ENCODE data around the gene MIR17HG. TPM values are rescaled to one million over a fixed set of nuclear protein-coding genes. Genes with fewer than 3 reads are reported as not detected.
A peak's percentile ranks its signal among the peaks of the same experiment; 100 is the strongest.

Gene MIR17HG
- total RNA-seq: 40.6 and 40.9 TPM in 2 replicates
- long read RNA-seq: 0 reads

GRCh38 chr13:91347202-91347995, at the start of gene MIR17HG:
TSS of gene MIR17HG (plus strand) at chr13:91347687.
- no peak for TF ChIP-seq CTCF (conservative IDR thresholded peaks at IDR 0.05)
- Mint-ChIP-seq H3K27ac (ENCODE audit: unreplicated experiment) (peak within 1 kb of the TSS; percentile 79), H3K27me3 (ENCODE audit: low read depth) (peaks cover 57% of the 10 kb centered on the region), H3K4me1 (peaks cover 40% of the 10 kb centered on the region), H3K9me3 (no peaks in the 10 kb centered on the region), H3K36me3 (ENCODE audit: low read depth) (peaks cover 30% of the 10 kb centered on the region), H3K4me3 (peak within 1 kb of the TSS; percentile 97)
- peak; percentile 78 for DNase-seq (ENCODE audit: low read depth, low spot score)

GRCh38 chr13:91298060-91298459, 49.4 kb upstream of the MIR17HG start:
- no peaks in the 10 kb centered on the region for H3K27me3 Mint-ChIP-seq (ENCODE audit: low read depth)
- no peak overlapping the region for H3K27ac Mint-ChIP-seq (ENCODE audit: unreplicated experiment)
- no peaks in the 10 kb centered on the region for H3K36me3 Mint-ChIP-seq (ENCODE audit: low read depth)
- H3K4me3 Mint-ChIP-seq: no peak overlapping the region
- no peaks in the 10 kb centered on the region for H3K4me1 Mint-ChIP-seq
- no peak for TF ChIP-seq CTCF (conservative IDR thresholded peaks at IDR 0.05)
- H3K9me3 Mint-ChIP-seq: no peaks in the 10 kb centered on the region
- no peak for DNase-seq (ENCODE audit: low read depth, low spot score)

GRCh38 chr13:91302111-91302510, 45.4 kb upstream of the MIR17HG start:
- peaks cover 15% of the 10 kb centered on the region for H3K4me1 Mint-ChIP-seq
- DNase-seq (ENCODE audit: low read depth, low spot score): no peak
- no peak overlapping the region for H3K27ac Mint-ChIP-seq (ENCODE audit: unreplicated experiment)
- H3K9me3 Mint-ChIP-seq: no peaks in the 10 kb centered on the region
- TF ChIP-seq CTCF (conservative IDR thresholded peaks at IDR 0.05): no peak
- H3K27me3 Mint-ChIP-seq (ENCODE audit: low read depth): no peaks in the 10 kb centered on the region
- H3K36me3 Mint-ChIP-seq (ENCODE audit: low read depth): peaks cover 6% of the 10 kb centered on the region
- no peak overlapping the region for H3K4me3 Mint-ChIP-seq

- Mint-ChIP-seq H3K9me3 (no peaks in the 10 kb centered on the region), H3K27ac (ENCODE audit: unreplicated experiment) (no peak overlapping the region), H3K36me3 (ENCODE audit: low read depth) (peaks cover 6% of the 10 kb centered on the region), H3K4me1 (peaks cover 15% of the 10 kb centered on the region), H3K4me3 (no peak overlapping the region), H3K27me3 (ENCODE audit: low read depth) (no peaks in the 10 kb centered on the region)
- no peak for DNase-seq (ENCODE audit: low read depth, low spot score)
- TF ChIP-seq CTCF (conservative IDR thresholded peaks at IDR 0.05): no peak
These were observed 44.5 kb upstream of the MIR17HG start for GRCh38 chr13:91303031-91303430.

- H3K9me3 Mint-ChIP-seq: no peaks in the 10 kb centered on the region
- H3K27me3 Mint-ChIP-seq (ENCODE audit: low read depth): no peaks in the 10 kb centered on the region
- peaks cover 15% of the 10 kb centered on the region for H3K4me1 Mint-ChIP-seq
- DNase-seq (ENCODE audit: low read depth, low spot score): no peak
- H3K4me3 Mint-ChIP-seq: no peak overlapping the region
- H3K36me3 Mint-ChIP-seq (ENCODE audit: low read depth): peaks cover 6% of the 10 kb centered on the region
- TF ChIP-seq CTCF (conservative IDR thresholded peaks at IDR 0.05): no peak
- H3K27ac Mint-ChIP-seq (ENCODE audit: unreplicated experiment): peak overlapping the region; percentile 81
These were observed 42.7 kb upstream of the MIR17HG start for GRCh38 chr13:91304741-91305140.
